ENCODE measurements around the gene MPV17. TPM values are rescaled to one million over a fixed set of nuclear protein-coding genes. Genes with fewer than 3 reads are reported as not detected.
"Not testable (repeated sequence)": the region's sequence is repeated elsewhere in the genome, so short reads cannot be mapped to it uniquely, and the experiment has no call there.

The MPV17 gene
- total and polyA plus RNA-seq, 9 donors: 39.0 to 58.3 (median 46.4) TPM

DNA sequence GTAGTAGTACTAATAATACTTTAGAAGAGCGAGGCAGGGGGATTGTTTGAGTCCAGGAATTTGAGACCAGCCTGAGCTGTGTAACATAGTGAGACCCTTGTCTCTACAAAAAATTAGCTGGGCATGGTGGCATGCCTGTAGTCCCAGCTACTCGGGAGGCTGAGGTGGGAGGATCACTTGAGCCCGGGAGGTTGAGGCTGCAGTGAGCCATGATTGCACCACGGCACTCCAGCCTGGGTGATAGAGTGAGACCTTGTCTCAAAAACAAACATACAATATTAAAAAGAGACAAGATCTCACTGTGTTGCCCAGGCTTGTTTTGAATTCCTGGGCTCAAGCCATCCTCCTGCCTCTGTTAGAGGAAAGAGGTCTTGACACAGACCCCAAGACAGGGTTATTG lies 22.3 kb downstream of the MPV17 start:
- WGBS (ENCODE audit: insufficient coverage): 100% methylated on average over 1 of the region's 4 CpGs
- H3K27ac ChIP-seq (ENCODE audit: low read length); DNase-seq; H3K4me3 ChIP-seq (ENCODE audit: low read length); H3K4me1 ChIP-seq (ENCODE audit: control insufficient read depth, insufficient read depth, low read length); H3K36me3 ChIP-seq (ENCODE audit: control insufficient read depth, insufficient read depth, low read length); H3K9me3 ChIP-seq (replicated peaks; ENCODE audit: control insufficient read depth, low read depth, low read length): not testable (repeated sequence)
- peaks cover 14% of the 10 kb centered on the region for H3K27me3 ChIP-seq (ENCODE audit: control insufficient read depth, insufficient read depth, low read length)

DNA sequence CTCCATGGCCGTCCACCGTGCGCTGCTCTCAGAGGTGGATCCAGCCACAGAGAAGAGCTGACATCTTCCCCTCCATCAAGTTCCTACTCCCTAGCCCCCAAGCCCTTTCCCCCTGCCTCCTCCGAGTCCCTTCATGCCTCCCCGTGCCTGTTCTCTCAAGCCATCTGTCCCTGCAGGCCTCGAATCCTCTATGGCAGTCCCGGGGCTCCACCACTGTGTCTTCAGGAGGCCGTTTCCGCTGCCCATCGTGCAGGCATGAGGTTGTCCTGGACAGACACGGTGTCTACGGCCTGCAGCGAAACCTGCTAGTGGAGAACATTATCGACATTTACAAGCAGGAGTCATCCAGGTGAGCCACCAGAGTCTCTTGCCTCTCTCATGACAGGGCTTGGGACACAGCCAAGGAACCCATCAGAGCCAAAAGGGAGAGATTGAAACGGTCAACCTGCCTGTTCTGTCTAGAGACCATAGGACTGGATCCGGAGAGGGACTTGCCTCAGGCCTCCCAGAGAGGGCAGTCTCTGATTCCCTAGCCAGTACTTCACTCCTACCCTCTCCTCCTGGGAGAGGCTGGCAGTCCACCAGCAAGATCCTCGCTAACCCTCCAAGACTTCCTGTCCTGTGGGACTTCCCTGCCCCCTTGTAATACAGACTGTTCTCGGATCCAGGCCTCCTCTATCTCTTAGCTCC lies 24.4 kb downstream of the MPV17 start:
- WGBS (ENCODE audit: insufficient coverage): 74% methylated on average over 11 of the region's 18 CpGs
- H3K27me3 ChIP-seq (ENCODE audit: control insufficient read depth, insufficient read depth, low read length): peaks cover 2% of the 10 kb centered on the region
- no peaks in the 10 kb centered on the region for H3K9me3 ChIP-seq (replicated peaks; ENCODE audit: control insufficient read depth, low read depth, low read length)
- H3K4me3 ChIP-seq (ENCODE audit: low read length): no peak overlapping the region
- H3K27ac ChIP-seq (ENCODE audit: low read length): no peak overlapping the region
- H3K4me1 ChIP-seq (ENCODE audit: control insufficient read depth, insufficient read depth, low read length): no peaks in the 10 kb centered on the region
- no peak for DNase-seq
- peaks cover 6% of the 10 kb centered on the region for H3K36me3 ChIP-seq (ENCODE audit: control insufficient read depth, insufficient read depth, low read length)

DNA sequence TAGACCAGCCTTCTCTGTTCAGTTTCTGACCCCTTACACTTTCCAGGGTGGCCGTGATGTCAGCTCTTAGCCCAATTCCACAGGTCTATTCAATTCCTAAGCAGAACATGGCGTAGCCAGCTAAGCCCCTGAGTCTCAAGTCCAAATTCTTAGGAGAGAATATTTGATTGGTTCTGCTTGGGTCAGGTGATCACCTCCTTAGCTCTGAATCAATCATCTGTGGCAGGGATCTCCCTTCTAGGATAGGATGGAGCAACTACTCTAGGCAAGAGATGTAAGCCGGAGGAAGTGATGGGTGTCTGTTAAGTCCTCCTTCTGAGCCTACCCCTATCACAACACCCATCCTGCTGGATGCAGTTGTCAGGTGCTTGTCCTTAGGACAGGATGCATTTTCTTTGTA lies 25.7 kb downstream of the MPV17 start:
- Histone ChIP-seq H3K9me3 (replicated peaks; ENCODE audit: control insufficient read depth, low read depth, low read length) (no peaks in the 10 kb centered on the region), H3K27ac (ENCODE audit: low read length) (no peak overlapping the region), H3K27me3 (ENCODE audit: control insufficient read depth, insufficient read depth, low read length) (peaks cover 4% of the 10 kb centered on the region), H3K4me1 (ENCODE audit: control insufficient read depth, insufficient read depth, low read length) (peaks cover 2% of the 10 kb centered on the region), H3K4me3 (ENCODE audit: low read length) (no peak overlapping the region), H3K36me3 (ENCODE audit: control insufficient read depth, insufficient read depth, low read length) (peaks cover 6% of the 10 kb centered on the region)
- no CpG with 5 or more reads among the region's 3 CpGs for WGBS (ENCODE audit: insufficient coverage)
- no peak for DNase-seq

DNA sequence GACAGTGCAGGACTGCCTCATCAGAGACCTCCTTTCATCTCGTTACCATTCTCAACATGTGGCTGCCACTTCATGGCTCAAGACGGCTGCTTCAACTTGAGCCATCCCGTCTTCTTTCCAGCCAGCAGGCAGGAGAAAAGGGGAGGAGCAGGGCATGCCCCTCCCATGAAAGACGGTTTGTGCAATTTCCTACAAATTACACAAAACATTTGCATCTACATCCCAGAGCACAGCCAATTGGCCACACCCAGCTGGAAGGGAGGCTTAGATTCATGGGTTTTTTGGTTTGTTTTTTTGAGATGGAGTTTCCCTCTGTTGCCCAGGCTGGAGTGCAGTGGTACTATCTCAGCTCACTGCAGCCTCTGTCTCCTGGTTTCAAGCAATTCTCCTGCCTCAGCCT lies 26.4 kb downstream of the MPV17 start:
- no peak for DNase-seq
- Histone ChIP-seq H3K4me1 (ENCODE audit: control insufficient read depth, insufficient read depth, low read length) (peaks cover 2% of the 10 kb centered on the region), H3K36me3 (ENCODE audit: control insufficient read depth, insufficient read depth, low read length) (peaks cover 6% of the 10 kb centered on the region), H3K27me3 (ENCODE audit: control insufficient read depth, insufficient read depth, low read length) (peaks cover 11% of the 10 kb centered on the region), H3K27ac (ENCODE audit: low read length) (no peak overlapping the region), H3K4me3 (ENCODE audit: low read length) (no peak overlapping the region), H3K9me3 (replicated peaks; ENCODE audit: control insufficient read depth, low read depth, low read length) (no peaks in the 10 kb centered on the region)
- no CpG with 5 or more reads among the region's 4 CpGs for WGBS (ENCODE audit: insufficient coverage)

DNA sequence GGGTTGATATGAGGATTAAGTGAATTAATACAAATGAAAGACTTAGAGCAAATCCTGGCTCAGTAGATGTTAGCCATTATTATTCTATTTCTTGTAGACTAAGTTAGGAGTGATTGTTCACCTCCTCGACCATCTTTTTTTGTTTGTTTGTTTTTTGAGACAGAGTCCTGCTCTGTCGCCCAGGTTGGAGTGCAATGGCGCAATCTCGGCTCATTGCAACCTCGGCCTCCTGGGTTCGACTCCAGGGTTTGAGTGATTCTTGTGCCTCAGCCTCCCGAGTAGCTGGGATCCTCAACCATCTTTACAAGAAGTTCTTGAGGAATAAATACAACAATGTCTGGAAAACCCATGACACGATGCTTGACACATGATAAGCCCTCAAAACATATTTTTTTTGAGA lies 28.0 kb downstream of the MPV17 start:
- WGBS (ENCODE audit: insufficient coverage): 77% methylated on average over 3 of the region's 8 CpGs
- Histone ChIP-seq H3K36me3 (ENCODE audit: control insufficient read depth, insufficient read depth, low read length) (peaks cover 4% of the 10 kb centered on the region), H3K4me3 (ENCODE audit: low read length) (no peak overlapping the region), H3K9me3 (replicated peaks; ENCODE audit: control insufficient read depth, low read depth, low read length) (no peaks in the 10 kb centered on the region), H3K27ac (ENCODE audit: low read length) (no peak overlapping the region), H3K27me3 (ENCODE audit: control insufficient read depth, insufficient read depth, low read length) (peaks cover 16% of the 10 kb centered on the region), H3K4me1 (ENCODE audit: control insufficient read depth, insufficient read depth, low read length) (peaks cover 2% of the 10 kb centered on the region)
- DNase-seq: no peak

DNA sequence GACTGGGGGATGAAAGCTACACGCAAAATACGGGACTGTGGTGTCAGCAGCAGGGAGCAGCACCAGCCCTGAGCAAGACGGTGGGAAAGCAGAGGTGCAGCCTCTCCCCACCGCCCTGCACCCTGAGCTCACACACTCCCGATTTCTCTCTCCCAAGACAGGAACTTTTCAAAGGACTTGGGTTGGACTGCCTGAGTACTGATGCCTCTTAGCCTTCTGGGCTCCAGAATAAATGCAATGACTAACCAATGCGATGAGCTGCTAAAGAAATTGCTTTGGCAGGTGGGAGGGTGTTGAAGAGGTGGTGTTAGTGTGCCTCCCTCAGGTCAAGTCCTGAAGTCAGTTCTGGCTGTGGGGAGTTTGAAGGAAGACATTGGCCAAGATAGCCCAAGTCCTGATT lies 31.0 kb downstream of the MPV17 start:
- Histone ChIP-seq H3K4me3 (ENCODE audit: low read length) (no peak overlapping the region), H3K9me3 (replicated peaks; ENCODE audit: control insufficient read depth, low read depth, low read length) (no peaks in the 10 kb centered on the region), H3K36me3 (ENCODE audit: control insufficient read depth, insufficient read depth, low read length) (no peaks in the 10 kb centered on the region), H3K27ac (ENCODE audit: low read length) (no peak overlapping the region), H3K4me1 (ENCODE audit: control insufficient read depth, insufficient read depth, low read length) (peaks cover 2% of the 10 kb centered on the region), H3K27me3 (ENCODE audit: control insufficient read depth, insufficient read depth, low read length) (peaks cover 16% of the 10 kb centered on the region)
- WGBS (ENCODE audit: insufficient coverage): 18% methylated on average over 4 of the region's 6 CpGs
- DNase-seq: no peak

DNA sequence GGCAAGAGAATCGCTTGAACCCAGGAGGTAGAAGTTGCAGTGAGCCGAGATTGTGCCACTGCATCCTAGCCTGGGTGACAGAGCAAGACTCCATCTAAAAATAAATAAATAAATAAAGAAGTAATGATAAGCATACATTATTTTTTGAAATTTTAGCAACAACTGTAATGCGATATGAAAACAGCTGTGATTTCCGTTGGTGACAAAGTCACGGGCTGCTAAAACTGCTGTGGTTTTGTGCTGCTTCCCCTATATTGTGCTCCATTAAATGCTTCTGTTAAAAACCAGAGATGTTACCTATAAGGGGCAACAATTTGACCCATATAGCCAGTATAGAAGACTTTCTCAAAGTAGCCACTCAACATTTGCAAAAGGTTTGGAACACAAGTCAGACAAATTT lies 32.3 kb downstream of the MPV17 start:
- DNase-seq: no peak
- WGBS (ENCODE audit: insufficient coverage): 67% methylated on average over 3 of the region's 5 CpGs
- H3K27me3 ChIP-seq (ENCODE audit: control insufficient read depth, insufficient read depth, low read length): peaks cover 14% of the 10 kb centered on the region
- H3K9me3 ChIP-seq (replicated peaks; ENCODE audit: control insufficient read depth, low read depth, low read length): no peaks in the 10 kb centered on the region
- no peak overlapping the region for H3K4me3 ChIP-seq (ENCODE audit: low read length)
- H3K27ac ChIP-seq (ENCODE audit: low read length): no peak overlapping the region
- H3K36me3 ChIP-seq (ENCODE audit: control insufficient read depth, insufficient read depth, low read length): no peaks in the 10 kb centered on the region
- H3K4me1 ChIP-seq (ENCODE audit: control insufficient read depth, insufficient read depth, low read length): peaks cover 2% of the 10 kb centered on the region

DNA sequence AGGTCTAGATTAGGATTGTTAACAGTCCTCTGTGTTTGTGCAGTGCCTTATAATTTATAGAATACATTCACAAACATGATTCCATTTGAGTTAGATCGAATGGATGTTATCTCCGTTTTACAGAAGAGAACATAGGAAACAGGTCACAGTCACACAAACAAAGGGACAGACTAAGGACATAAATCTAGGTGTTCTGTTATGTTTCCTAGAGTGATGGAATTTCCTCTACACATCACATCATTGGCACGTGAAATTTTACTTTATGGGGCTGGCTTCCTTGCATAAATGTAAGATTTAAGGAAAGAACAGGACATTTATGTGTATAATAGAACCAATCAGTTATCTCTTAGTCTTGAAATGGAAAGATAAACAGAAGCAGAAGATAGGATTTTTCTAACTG lies 34.3 kb downstream of the MPV17 start:
- no peaks in the 10 kb centered on the region for H3K9me3 ChIP-seq (replicated peaks; ENCODE audit: control insufficient read depth, low read depth, low read length)
- peaks cover 20% of the 10 kb centered on the region for H3K27me3 ChIP-seq (ENCODE audit: control insufficient read depth, insufficient read depth, low read length)
- peaks cover 7% of the 10 kb centered on the region for H3K4me1 ChIP-seq (ENCODE audit: control insufficient read depth, insufficient read depth, low read length)
- H3K36me3 ChIP-seq (ENCODE audit: control insufficient read depth, insufficient read depth, low read length): no peaks in the 10 kb centered on the region
- H3K4me3 ChIP-seq (ENCODE audit: low read length): no peak overlapping the region
- no peak for DNase-seq
- WGBS (ENCODE audit: insufficient coverage): no CpG with 5 or more reads among the region's 3 CpGs
- H3K27ac ChIP-seq (ENCODE audit: low read length): no peak overlapping the region

DNA sequence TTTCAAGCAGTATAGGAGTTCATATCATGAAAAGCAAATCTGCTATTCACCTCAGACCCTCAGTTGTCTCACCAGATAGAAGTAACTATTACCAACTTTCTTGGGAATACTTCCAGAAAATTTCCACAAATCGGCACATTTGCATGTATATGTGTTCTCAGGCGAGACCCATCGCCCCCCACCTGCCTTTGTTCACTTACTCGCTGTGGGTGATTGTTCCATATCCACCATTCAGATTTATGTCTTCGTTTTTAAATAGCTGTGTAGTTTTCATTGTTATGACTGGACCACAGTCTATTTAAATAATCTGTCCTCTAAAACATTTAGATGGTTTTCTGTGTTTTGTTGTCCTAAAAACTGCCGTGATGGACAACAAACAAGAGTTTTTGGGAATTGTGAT lies 37.4 kb downstream of the MPV17 start:
- WGBS (ENCODE audit: insufficient coverage): no CpG with 5 or more reads among the region's 6 CpGs
- peaks cover 20% of the 10 kb centered on the region for H3K27me3 ChIP-seq (ENCODE audit: control insufficient read depth, insufficient read depth, low read length)
- no peak overlapping the region for H3K4me3 ChIP-seq (ENCODE audit: low read length)
- peaks cover 19% of the 10 kb centered on the region for H3K4me1 ChIP-seq (ENCODE audit: control insufficient read depth, insufficient read depth, low read length)
- no peaks in the 10 kb centered on the region for H3K9me3 ChIP-seq (replicated peaks; ENCODE audit: control insufficient read depth, low read depth, low read length)
- H3K36me3 ChIP-seq (ENCODE audit: control insufficient read depth, insufficient read depth, low read length): no peaks in the 10 kb centered on the region
- DNase-seq: no peak
- H3K27ac ChIP-seq (ENCODE audit: low read length): no peak overlapping the region

DNA sequence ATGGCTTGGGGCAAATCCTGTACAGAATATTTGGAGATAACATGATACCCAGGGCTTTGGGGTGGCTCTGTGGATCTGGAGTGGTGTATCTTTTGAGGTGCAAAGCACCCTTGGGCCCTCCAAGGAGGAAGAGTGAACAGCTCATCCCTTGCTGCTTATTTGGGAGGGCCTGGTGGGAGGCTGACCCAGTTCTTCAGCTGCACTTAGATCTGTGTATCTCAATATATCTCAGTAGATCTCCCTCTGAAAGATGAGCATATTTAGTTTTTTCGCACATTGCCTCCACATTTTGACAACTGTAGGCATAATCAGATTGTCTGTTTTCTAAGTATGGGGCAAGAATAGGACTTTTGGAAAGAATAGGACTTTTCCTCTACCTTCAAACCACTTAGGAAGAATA lies 37.9 kb downstream of the MPV17 start:
- no CpG with 5 or more reads among the region's 1 CpG for WGBS (ENCODE audit: insufficient coverage)
- peaks cover 18% of the 10 kb centered on the region for H3K27me3 ChIP-seq (ENCODE audit: control insufficient read depth, insufficient read depth, low read length)
- no peak overlapping the region for H3K27ac ChIP-seq (ENCODE audit: low read length)
- H3K4me1 ChIP-seq (ENCODE audit: control insufficient read depth, insufficient read depth, low read length): peaks cover 23% of the 10 kb centered on the region
- peak overlapping the region; percentile 46 for H3K4me3 ChIP-seq (ENCODE audit: low read length)
- H3K9me3 ChIP-seq (replicated peaks; ENCODE audit: control insufficient read depth, low read depth, low read length): no peaks in the 10 kb centered on the region
- no peak for DNase-seq
- no peaks in the 10 kb centered on the region for H3K36me3 ChIP-seq (ENCODE audit: control insufficient read depth, insufficient read depth, low read length)

DNA sequence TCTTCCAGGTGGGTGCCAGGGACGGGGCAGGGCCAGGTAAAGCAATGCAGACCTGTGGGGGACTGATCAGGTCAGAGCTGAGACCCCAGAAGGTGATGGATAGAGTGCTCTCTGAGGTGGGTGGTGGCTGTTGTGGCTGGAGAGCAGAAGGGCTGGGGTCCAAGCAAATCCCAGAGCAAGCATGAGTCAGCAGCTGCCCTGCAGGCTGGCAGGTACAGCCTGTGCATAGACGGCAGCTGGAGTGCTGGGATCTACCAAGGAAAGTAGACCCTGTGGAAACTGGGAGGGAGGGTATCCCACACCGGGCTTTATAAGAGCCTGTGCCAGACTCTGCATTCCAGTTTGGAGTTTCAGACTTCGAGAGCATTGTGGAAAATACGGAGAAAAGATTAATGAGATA lies 40.0 kb downstream of the MPV17 start:
- peaks cover 23% of the 10 kb centered on the region for H3K4me1 ChIP-seq (ENCODE audit: control insufficient read depth, insufficient read depth, low read length)
- 28% methylated on average over 3 of the region's 5 CpGs for WGBS (ENCODE audit: insufficient coverage)
- H3K27ac ChIP-seq (ENCODE audit: low read length): peak overlapping the region; percentile 92
- H3K36me3 ChIP-seq (ENCODE audit: control insufficient read depth, insufficient read depth, low read length): no peaks in the 10 kb centered on the region
- peak overlapping the region; percentile 46 for H3K4me3 ChIP-seq (ENCODE audit: low read length)
- DNase-seq: no peak
- H3K27me3 ChIP-seq (ENCODE audit: control insufficient read depth, insufficient read depth, low read length): peaks cover 20% of the 10 kb centered on the region
- no peaks in the 10 kb centered on the region for H3K9me3 ChIP-seq (replicated peaks; ENCODE audit: control insufficient read depth, low read depth, low read length)
